Measurements from ENCODE around the gene CCNH. TPM values are rescaled to one million over a fixed set of nuclear protein-coding genes. Genes with fewer than 3 reads are reported as not detected.
A peak's percentile ranks its signal among the peaks of the same experiment; 100 is the strongest.

The CCNH gene
- total RNA-seq (2014; rRNA removed; shearing (Covaris generic)): 80.2 and 84.9 TPM in 2 replicates
- polyA plus RNA-seq (2016; fragmentation: Nextera tagmentation; extraction: Ambion mirVana): 59.1 and 74.4 TPM in 2 replicates
- long read RNA-seq, transcript CCNH-201 (9 exons, 1,378 nt): major isoform, 32 of 40 reads
- long read RNA-seq, partial matches to known transcripts: 3 of 40 reads
- long read RNA-seq, other reads (novel, unspliced or antisense): 3 of 40 reads

- Histone ChIP-seq H2AFZ (peak within 1 kb of the TSS; percentile 95), H4K20me1 (replicated peaks; ENCODE audit: insufficient read depth) (no peaks in the 10 kb centered on the region), H3K79me2 (replicated peaks; ENCODE audit: insufficient read depth) (peaks cover 24% of the 10 kb centered on the region), H3K9me2 (ENCODE audit: insufficient read depth) (no peaks in the 10 kb centered on the region), H3K27me3 (ENCODE audit: insufficient read depth) (no peaks in the 10 kb centered on the region), H3K4me3 (peak within 1 kb of the TSS; percentile 96), H3K27ac (ENCODE audit: low read depth) (peak within 1 kb of the TSS; percentile 87), H3K36me3 (ENCODE audit: insufficient read depth) (peaks cover 14% of the 10 kb centered on the region), H3K4me2 (peak within 1 kb of the TSS; percentile 95), H3K4me1 (ENCODE audit: insufficient read depth) (peaks cover 7% of the 10 kb centered on the region; the same call in 1 of the 2 replicates), H3F3A (replicated peaks; ENCODE audit: low read depth) (no peaks in the 10 kb centered on the region)
- H3K27me3 Mint-ChIP-seq (ENCODE audit: insufficient read depth, low read depth, poor library complexity): peaks cover 5% of the 10 kb centered on the region
- peak; percentile 96 for TF ChIP-seq CREB1 (CRISPR knock-in tag; IDR thresholded peaks at IDR 0.05; ENCODE audit: low read depth)
- TF ChIP-seq STAT1 (IDR thresholded peaks at IDR 0.05; ENCODE audit: unreplicated experiment): no peak
- no peak for TF ChIP-seq CTCF (conservative IDR thresholded peaks at IDR 0.05; ENCODE audit: low read depth in 2 of 2)
- no peak for TF ChIP-seq ZNF114 (CRISPR knock-in tag; IDR thresholded peaks at IDR 0.05)
- peak; percentile 65; the same call in 1 of the 2 replicates for TF ChIP-seq ETS1 (IDR thresholded peaks at IDR 0.05)
- TF ChIP-seq JUNB (IDR thresholded peaks at IDR 0.05; ENCODE audit: unreplicated experiment): no peak
- TF ChIP-seq POLR2AphosphoS5 (IDR thresholded peaks at IDR 0.05; ENCODE audit: low read depth): peak; percentile 90
- no peak for TF ChIP-seq REST (IDR thresholded peaks at IDR 0.05; ENCODE audit: unreplicated experiment)
- no peak for TF ChIP-seq ZNF331 (CRISPR knock-in tag; IDR thresholded peaks at IDR 0.05; ENCODE audit: low read depth)
- no peak for TF ChIP-seq EZH2 (IDR thresholded peaks at IDR 0.05; ENCODE audit: low read depth, unreplicated experiment)
- no peak for TF ChIP-seq NANOG (IDR thresholded peaks at IDR 0.05; ENCODE audit: borderline replicate concordance)
- TF ChIP-seq EZH2phosphoT487 (IDR thresholded peaks at IDR 0.05; ENCODE audit: unreplicated experiment): no peak
- no peak for TF ChIP-seq ZNF462 (CRISPR knock-in tag; IDR thresholded peaks at IDR 0.05)
- DNase-seq (ENCODE audit: low spot score) (peak; percentile 100), ATAC-seq (peak; percentile 95)
- H3K36me3 Mint-ChIP-seq (ENCODE audit: low read depth): peaks cover 30% of the 10 kb centered on the region
- peak within 1 kb of the TSS; percentile 94 for H3K27ac Mint-ChIP-seq
- peak within 1 kb of the TSS; percentile 97 for H3K4me3 Mint-ChIP-seq
- no peaks in the 10 kb centered on the region for H3K9me3 Mint-ChIP-seq
- H3K4me1 Mint-ChIP-seq: peaks cover 9% of the 10 kb centered on the region
Measured at GRCh38 chr5:87412630-87413342, at the start of gene CCNH. Gene CCNH (minus strand): TSS chr5:87412930. CDS start chr5:87412794, 136 bp downstream.

Data from GM23338 (cell line).